ENCODE measurements around the gene PRSS56.

The PRSS56 gene

GRCh38 chr2:232574674-232575403, 54.7 kb downstream of the PRSS56 start:
- no peak for DNase-seq
